SH-SY5Y (cell line): ENCODE data around the gene CDC42EP4.

ENCODE experiments used
- GATA2 ChIP-seq: IDR thresholded peaks from 2 replicates; pipeline ENCODE4 v1.6.1; 2011; ENCODE audit warnings: mild to moderate bottlenecking, low read depth, low read length
- GATA3 ChIP-seq: IDR thresholded peaks from 2 replicates; pipeline ENCODE4 v1.6.1; 2011; ENCODE audit warnings: low read depth, mild to moderate bottlenecking, low read length, moderate library complexity

DNA sequence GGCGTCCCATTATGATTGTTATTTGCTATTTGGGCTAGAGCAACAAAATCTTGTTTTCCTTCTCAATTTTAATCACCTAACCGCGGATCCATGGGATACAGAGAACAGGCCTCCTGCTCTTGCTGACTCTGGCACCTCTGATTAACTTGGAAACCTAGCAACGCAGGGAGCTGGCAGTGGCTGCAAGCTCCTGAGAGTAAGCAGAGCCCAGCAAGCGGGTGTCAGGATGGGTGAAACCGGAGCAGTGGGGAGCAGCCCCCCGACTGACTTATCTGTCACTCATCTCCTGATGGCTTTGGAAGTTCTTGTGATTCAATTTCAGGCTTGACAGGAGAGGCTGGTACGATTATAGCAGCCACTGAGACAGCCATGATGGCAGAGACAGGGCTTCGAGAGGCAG, 45.5 kb upstream of the CDC42EP4 start:
- TF ChIP-seq GATA2 (peak; percentile 99), GATA3 (no peak)
